ENCODE measurements around the gene KLHDC4. TPM values are rescaled to one million over a fixed set of nuclear protein-coding genes. Genes with fewer than 3 reads are reported as not detected.
"Not testable (repeated sequence)": the region's sequence is repeated elsewhere in the genome, so short reads cannot be mapped to it uniquely, and the experiment has no call there.

The KLHDC4 gene
- total RNA-seq, 5 donors from 2014 or later (not counting 1 experiment from before 2014, with no cell fraction given): 104 to 136 (median 116) TPM

DNA sequence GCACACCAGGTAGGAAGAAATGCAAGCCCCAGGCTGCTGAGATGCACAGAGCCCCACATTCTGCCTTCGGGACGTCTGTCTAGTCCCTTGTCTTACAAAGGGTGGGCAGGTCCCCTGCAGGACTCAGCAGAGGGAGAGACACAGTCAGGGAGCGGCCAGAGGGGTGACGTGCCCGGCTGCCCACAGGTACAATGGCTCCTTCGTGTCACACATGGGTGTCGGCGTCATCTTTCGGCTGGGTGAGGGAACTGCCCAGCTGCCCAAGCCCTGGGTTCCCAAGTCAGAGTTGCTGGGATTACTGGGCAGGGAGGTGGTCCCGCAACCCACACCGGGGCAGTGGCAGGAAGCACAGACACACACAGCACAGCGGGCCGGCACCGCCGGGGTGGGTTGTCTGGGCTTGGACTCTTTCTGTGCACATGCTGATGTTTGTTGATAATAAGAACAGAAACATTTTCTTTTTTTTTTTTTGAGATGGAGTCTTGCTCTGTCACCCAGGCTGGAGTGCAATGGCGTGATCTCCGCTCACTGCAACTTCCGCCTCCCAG is 82.9 kb downstream of the KLHDC4 start:
- ATAC-seq (replicated peaks in 1 of 4) (no peak), DNase-seq (no peak)
- no peaks in the 10 kb centered on the region for H3K36me3 Mint-ChIP-seq
- Histone ChIP-seq H3K27ac (ENCODE audit: low read length) (no peak overlapping the region), H3K27me3 (replicated peaks in 1 of 2; ENCODE audit: control insufficient read depth in 2 of 2, extremely low read depth in 1 of 2, insufficient read depth in 2 of 2, low read length in 1 of 2) (peaks cover 0 to 47% of the 10 kb centered on the region in 2 experiments), H3K36me3 (ENCODE audit: control insufficient read depth in 2 of 2, extremely low read depth in 1 of 2, insufficient read depth in 1 of 2, low read length in 1 of 2) (no peaks in the 10 kb centered on the region), H3K4me1 (ENCODE audit: control insufficient read depth in 1 of 2, extremely low read depth in 1 of 2, insufficient read depth in 2 of 2, low read length in 2 of 2) (peaks cover 0 to 9% of the 10 kb centered on the region in 2 experiments), H3K9me3 (no peaks in the 10 kb centered on the region), H3K4me3 (ENCODE audit: control insufficient read depth in 1 of 2, extremely low read depth in 1 of 2, low read length in 1 of 2) (no peak overlapping the region)
- peaks cover 3 to 4% of the 10 kb centered on the region in 2 donors for H3K27me3 Mint-ChIP-seq
- WGBS (ENCODE audit: insufficient coverage): 87% methylated on average over 8 of the region's 18 CpGs
- no peak overlapping the region for H3K27ac Mint-ChIP-seq
- no peak overlapping the region for H3K4me3 Mint-ChIP-seq
- no peaks in the 10 kb centered on the region for H3K9me3 Mint-ChIP-seq
- CTCF ChIA-PET: interaction anchor here in 1 of 2 donors (0.7 kb wide), 1 partner anchor 143 kb away, joined by 3 read pairs; no protein-coding TSS in a partner anchor
- POLR2A ChIA-PET: no interaction called here
- H3K4me1 Mint-ChIP-seq: peaks cover 3 to 7% (median 6%) of the 10 kb centered on the region in 3 donors

DNA sequence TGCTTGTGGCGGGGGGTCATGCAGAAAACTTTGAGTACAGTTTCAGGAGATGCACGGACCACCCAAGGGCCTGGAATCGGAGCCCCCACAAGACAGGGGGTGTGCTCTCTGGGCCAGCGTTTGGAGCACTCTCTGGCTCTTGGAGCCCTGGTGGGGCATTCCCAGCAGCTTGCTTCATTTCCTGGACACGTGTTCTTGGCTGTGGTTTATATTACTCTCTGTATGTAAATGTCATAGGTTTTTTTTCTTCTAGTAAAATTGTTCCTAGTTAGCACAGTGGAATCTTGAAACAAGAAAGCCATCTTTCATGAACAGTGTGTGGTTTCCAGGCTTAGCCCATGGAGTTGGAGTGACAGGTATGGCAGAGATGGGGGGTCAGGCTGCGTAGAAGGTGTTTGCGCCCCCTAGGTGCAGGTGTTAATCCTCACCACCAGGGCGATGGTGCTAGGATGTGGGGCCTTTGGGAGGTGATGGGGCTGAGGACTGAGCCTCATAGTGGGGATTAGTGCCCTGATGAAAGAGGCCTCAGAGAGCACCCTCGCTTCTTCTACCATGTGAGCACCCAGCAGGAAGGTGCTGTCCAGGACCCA is 83.7 kb downstream of the KLHDC4 start:
- Mint-ChIP-seq H3K27ac (no peak overlapping the region), H3K4me3 (no peak overlapping the region), H3K9me3 (no peaks in the 10 kb centered on the region), H3K36me3 (no peaks in the 10 kb centered on the region), H3K4me1 (peaks cover 3 to 7% (median 6%) of the 10 kb centered on the region in 3 donors), H3K27me3 (peaks cover 3 to 4% of the 10 kb centered on the region in 2 donors)
- POLR2A ChIA-PET: no interaction called here
- Histone ChIP-seq H3K4me3 (ENCODE audit: control insufficient read depth in 1 of 2, extremely low read depth in 1 of 2, low read length in 1 of 2) (no peak overlapping the region), H3K9me3 (no peaks in the 10 kb centered on the region), H3K27me3 (replicated peaks in 1 of 2; ENCODE audit: control insufficient read depth in 2 of 2, extremely low read depth in 1 of 2, insufficient read depth in 2 of 2, low read length in 1 of 2) (peaks cover 0 to 46% of the 10 kb centered on the region in 2 experiments), H3K4me1 (ENCODE audit: control insufficient read depth in 1 of 2, extremely low read depth in 1 of 2, insufficient read depth in 2 of 2, low read length in 2 of 2) (peaks cover 0 to 9% of the 10 kb centered on the region in 2 experiments), H3K27ac (ENCODE audit: low read length) (no peak overlapping the region), H3K36me3 (ENCODE audit: control insufficient read depth in 2 of 2, extremely low read depth in 1 of 2, insufficient read depth in 1 of 2, low read length in 1 of 2) (no peaks in the 10 kb centered on the region)
- WGBS (ENCODE audit: insufficient coverage): 41% methylated on average over 6 of the region's 9 CpGs
- no peak for DNase-seq
- CTCF ChIA-PET: no interaction called here
- ATAC-seq (replicated peaks in 1 of 4): peak in 1 of 4 experiments; percentile 47

DNA sequence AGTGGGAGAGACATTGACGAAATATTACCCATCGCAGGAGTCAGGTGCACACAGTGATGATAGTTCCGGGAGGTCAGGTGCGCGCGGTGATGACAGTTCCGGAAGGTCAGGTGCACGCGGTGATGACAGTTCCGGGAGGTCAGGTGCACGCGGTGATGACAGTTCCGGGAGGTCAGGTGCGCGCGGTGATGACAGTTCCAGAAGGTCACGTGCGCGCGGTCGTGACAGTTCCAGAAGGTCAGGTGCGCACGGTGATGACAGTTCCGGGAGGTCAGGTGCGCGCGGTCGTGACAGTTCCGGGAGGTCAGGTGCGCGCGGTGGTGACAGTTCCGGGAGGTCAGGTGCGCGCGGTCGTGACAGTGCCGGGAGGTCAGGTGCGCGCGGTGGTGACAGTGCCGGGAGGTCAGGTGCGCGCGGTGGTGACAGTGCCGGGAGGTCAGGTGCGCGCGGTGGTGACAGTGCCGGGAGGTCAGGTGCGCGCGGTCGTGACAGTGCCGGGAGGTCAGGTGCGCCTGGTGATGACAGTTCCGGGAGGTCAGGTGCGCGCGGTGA is 84.7 kb downstream of the KLHDC4 start:
- POLR2A ChIA-PET; H3K27ac ChIP-seq (ENCODE audit: low read length); H3K4me1 Mint-ChIP-seq; H3K9me3 ChIP-seq; H3K27ac Mint-ChIP-seq; H3K36me3 ChIP-seq (ENCODE audit: control insufficient read depth in 2 of 2, extremely low read depth in 1 of 2, insufficient read depth in 1 of 2, low read length in 1 of 2); H3K9me3 Mint-ChIP-seq; ATAC-seq (replicated peaks in 1 of 4); H3K27me3 Mint-ChIP-seq; DNase-seq; H3K36me3 Mint-ChIP-seq; H3K4me3 Mint-ChIP-seq; H3K4me3 ChIP-seq (ENCODE audit: control insufficient read depth in 1 of 2, extremely low read depth in 1 of 2, low read length in 1 of 2); H3K4me1 ChIP-seq (ENCODE audit: control insufficient read depth in 1 of 2, extremely low read depth in 1 of 2, insufficient read depth in 2 of 2, low read length in 2 of 2): not testable (repeated sequence)
- H3K27me3 ChIP-seq (replicated peaks in 1 of 2; ENCODE audit: control insufficient read depth in 2 of 2, extremely low read depth in 1 of 2, insufficient read depth in 2 of 2, low read length in 1 of 2): peaks cover 0 to 41% of the 10 kb centered on the region in 2 experiments
- whole genome bisulfite sequencing (ENCODE audit: insufficient coverage): 92% methylated on average over 59 of the region's 60 CpGs
- CTCF ChIA-PET: interaction anchor here in 1 of 2 donors (0.6 kb wide), 1 partner anchor 1065 kb away, joined by 4 read pairs; no protein-coding TSS in a partner anchor

DNA sequence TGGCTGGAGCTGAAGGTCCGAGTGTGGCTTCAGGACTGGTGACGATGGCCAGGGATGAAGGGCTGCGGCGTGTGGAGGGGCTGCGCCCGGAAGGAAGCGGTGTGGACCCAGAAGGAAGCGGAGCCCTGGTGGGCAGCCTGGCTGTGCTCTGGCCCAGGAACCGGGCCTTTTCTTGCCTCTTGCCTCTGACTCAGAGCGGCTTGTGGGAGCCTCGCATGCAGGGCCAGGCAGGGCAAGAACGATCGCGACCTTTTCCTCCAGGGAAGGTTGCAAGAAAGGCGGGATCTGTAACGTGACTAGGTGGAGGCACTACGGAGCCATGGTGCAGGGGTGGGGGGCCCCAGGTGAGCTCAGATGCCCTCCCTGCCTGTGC is 85.5 kb downstream of the KLHDC4 start:
- DNase-seq (no peak), ATAC-seq (replicated peaks in 1 of 4) (no peak)
- ChIA-PET CTCF (interaction anchor here in 1 of 2 donors (0.6 kb wide), 1 partner anchor 1066 kb away, joined by 4 read pairs; no protein-coding TSS in a partner anchor), POLR2A (no interaction called here)
- peaks cover under 1 to 4% of the 10 kb centered on the region in 2 donors for H3K27me3 Mint-ChIP-seq
- H3K27me3 ChIP-seq (replicated peaks in 1 of 2; ENCODE audit: control insufficient read depth in 2 of 2, extremely low read depth in 1 of 2, insufficient read depth in 2 of 2, low read length in 1 of 2): peaks cover 0 to 33% of the 10 kb centered on the region in 2 experiments
- H3K9me3 Mint-ChIP-seq: no peaks in the 10 kb centered on the region
- H3K27ac Mint-ChIP-seq: no peak overlapping the region
- H3K4me3 ChIP-seq (ENCODE audit: control insufficient read depth in 1 of 2, extremely low read depth in 1 of 2, low read length in 1 of 2): no peak overlapping the region
- H3K27ac ChIP-seq (ENCODE audit: low read length): no peak overlapping the region
- WGBS (ENCODE audit: insufficient coverage): 86% methylated on average over 16 of the region's 17 CpGs
- peaks cover 0 to 9% of the 10 kb centered on the region in 2 experiments for H3K4me1 ChIP-seq (ENCODE audit: control insufficient read depth in 1 of 2, extremely low read depth in 1 of 2, insufficient read depth in 2 of 2, low read length in 2 of 2)
- H3K4me1 Mint-ChIP-seq: peaks cover 3 to 7% (median 6%) of the 10 kb centered on the region in 3 donors
- H3K9me3 ChIP-seq: no peaks in the 10 kb centered on the region
- no peak overlapping the region for H3K4me3 Mint-ChIP-seq
- no peaks in the 10 kb centered on the region for H3K36me3 Mint-ChIP-seq
- no peaks in the 10 kb centered on the region for H3K36me3 ChIP-seq (ENCODE audit: control insufficient read depth in 2 of 2, extremely low read depth in 1 of 2, insufficient read depth in 1 of 2, low read length in 1 of 2)

DNA sequence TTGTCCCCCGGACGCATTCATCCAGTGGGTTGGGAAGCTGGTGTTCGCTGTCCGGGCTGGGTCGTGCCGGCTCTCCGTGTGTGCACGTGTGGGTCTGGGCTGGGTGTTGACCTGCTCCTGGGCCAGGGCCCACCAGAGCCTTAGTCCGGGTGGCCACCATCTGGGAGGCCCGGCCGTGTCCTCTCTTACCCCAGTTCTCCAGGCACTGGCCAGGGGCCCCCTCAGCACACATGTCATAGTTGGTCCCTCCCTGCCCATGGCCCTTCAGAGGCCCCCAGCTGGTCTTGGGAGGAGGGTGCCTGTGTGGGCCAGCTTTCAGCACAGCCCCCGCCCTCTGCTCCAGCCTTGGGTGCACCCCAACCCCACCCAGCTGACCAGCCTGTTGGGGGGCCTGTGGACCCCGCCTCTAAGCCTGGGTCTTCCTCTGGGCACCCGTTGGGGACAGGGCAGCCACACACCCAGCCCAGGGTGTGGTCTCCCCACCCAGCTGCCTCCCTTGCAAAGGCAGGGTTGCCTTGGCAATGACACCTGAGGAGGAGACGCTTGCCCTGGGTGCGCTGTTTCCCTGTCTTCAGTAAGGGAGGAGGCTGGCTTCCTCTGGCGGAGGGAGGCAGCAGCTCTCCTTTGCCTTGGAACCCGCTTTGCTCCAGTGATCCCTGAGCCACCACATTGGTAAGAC is 86.1 kb downstream of the KLHDC4 start:
- POLR2A ChIA-PET: no interaction called here
- no peaks in the 10 kb centered on the region for H3K36me3 ChIP-seq (ENCODE audit: control insufficient read depth in 2 of 2, extremely low read depth in 1 of 2, insufficient read depth in 1 of 2, low read length in 1 of 2)
- peaks cover 0 to 28% of the 10 kb centered on the region in 2 experiments for H3K27me3 ChIP-seq (replicated peaks in 1 of 2; ENCODE audit: control insufficient read depth in 2 of 2, extremely low read depth in 1 of 2, insufficient read depth in 2 of 2, low read length in 1 of 2)
- H3K27me3 Mint-ChIP-seq: peaks cover 2 to 4% of the 10 kb centered on the region in 2 donors
- H3K4me3 ChIP-seq (ENCODE audit: control insufficient read depth in 1 of 2, extremely low read depth in 1 of 2, low read length in 1 of 2): no peak overlapping the region
- H3K27ac Mint-ChIP-seq: no peak overlapping the region
- peaks cover 0 to 9% of the 10 kb centered on the region in 2 experiments for H3K4me1 ChIP-seq (ENCODE audit: control insufficient read depth in 1 of 2, extremely low read depth in 1 of 2, insufficient read depth in 2 of 2, low read length in 2 of 2)
- no peaks in the 10 kb centered on the region for H3K9me3 Mint-ChIP-seq
- CTCF ChIA-PET: no interaction called here
- ATAC-seq (replicated peaks in 1 of 4) (no peak), DNase-seq (no peak)
- no peak overlapping the region for H3K27ac ChIP-seq (ENCODE audit: low read length)
- no peak overlapping the region for H3K4me3 Mint-ChIP-seq
- H3K4me1 Mint-ChIP-seq: peaks cover 3 to 7% (median 6%) of the 10 kb centered on the region in 3 donors
- 88% methylated on average over 14 of the region's 18 CpGs for WGBS (ENCODE audit: insufficient coverage)
- H3K36me3 Mint-ChIP-seq: no peaks in the 10 kb centered on the region
- H3K9me3 ChIP-seq: no peaks in the 10 kb centered on the region

DNA sequence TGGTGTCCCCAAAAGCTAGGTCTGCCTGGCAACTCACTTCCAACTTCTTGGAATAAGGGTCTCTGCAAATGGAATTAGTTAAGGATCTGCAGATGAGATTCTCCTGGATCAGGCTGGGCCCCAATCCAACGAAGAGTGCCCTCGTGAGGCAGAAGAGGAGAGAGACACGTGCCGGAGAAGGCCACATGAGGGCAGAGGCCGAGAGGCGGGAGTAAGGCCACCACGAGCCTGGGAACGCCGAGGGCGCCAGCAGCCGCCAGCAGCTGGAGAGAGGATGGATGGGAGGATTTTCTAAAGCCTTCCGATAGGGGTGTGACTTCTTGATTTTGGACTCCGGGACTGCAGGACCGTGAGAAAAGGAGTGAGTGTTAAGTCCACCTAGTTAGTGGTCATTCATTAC is 87.2 kb downstream of the KLHDC4 start:
- Mint-ChIP-seq H3K27me3 (peaks cover 2 to 4% of the 10 kb centered on the region in 2 donors), H3K27ac (no peak overlapping the region), H3K36me3 (no peaks in the 10 kb centered on the region), H3K4me1 (peaks cover 3 to 7% (median 6%) of the 10 kb centered on the region in 3 donors), H3K4me3 (no peak overlapping the region), H3K9me3 (no peaks in the 10 kb centered on the region)
- peaks cover 0 to 9% of the 10 kb centered on the region in 2 experiments for H3K4me1 ChIP-seq (ENCODE audit: control insufficient read depth in 1 of 2, extremely low read depth in 1 of 2, insufficient read depth in 2 of 2, low read length in 2 of 2)
- H3K27me3 ChIP-seq (replicated peaks in 1 of 2; ENCODE audit: control insufficient read depth in 2 of 2, extremely low read depth in 1 of 2, insufficient read depth in 2 of 2, low read length in 1 of 2): peaks cover 0 to 17% of the 10 kb centered on the region in 2 experiments
- WGBS (ENCODE audit: insufficient coverage): 67% methylated on average over 7 of the region's 14 CpGs
- ATAC-seq (replicated peaks in 1 of 4) (no peak), DNase-seq (no peak)
- no peak overlapping the region for H3K4me3 ChIP-seq (ENCODE audit: control insufficient read depth in 1 of 2, extremely low read depth in 1 of 2, low read length in 1 of 2)
- no peaks in the 10 kb centered on the region for H3K36me3 ChIP-seq (ENCODE audit: control insufficient read depth in 2 of 2, extremely low read depth in 1 of 2, insufficient read depth in 1 of 2, low read length in 1 of 2)
- ChIA-PET POLR2A (no interaction called here), CTCF (interaction anchor here in 1 of 2 donors (0.6 kb wide), 1 partner anchor 219 kb away, joined by 4 read pairs; no protein-coding TSS in a partner anchor)
- H3K27ac ChIP-seq (ENCODE audit: low read length): no peak overlapping the region
- H3K9me3 ChIP-seq: no peaks in the 10 kb centered on the region
